ENCODE measurements around the gene SPRY1.

SPRY1 gene

GRCh38 chr4:123359449-123360315 is 36.9 kb upstream of the SPRY1 start:
- in situ Hi-C loops (cut with HindIII; ENCODE audit: low sequenced_read_pairs), result no loop called here
- TF ChIP-seq, protein P1, sequence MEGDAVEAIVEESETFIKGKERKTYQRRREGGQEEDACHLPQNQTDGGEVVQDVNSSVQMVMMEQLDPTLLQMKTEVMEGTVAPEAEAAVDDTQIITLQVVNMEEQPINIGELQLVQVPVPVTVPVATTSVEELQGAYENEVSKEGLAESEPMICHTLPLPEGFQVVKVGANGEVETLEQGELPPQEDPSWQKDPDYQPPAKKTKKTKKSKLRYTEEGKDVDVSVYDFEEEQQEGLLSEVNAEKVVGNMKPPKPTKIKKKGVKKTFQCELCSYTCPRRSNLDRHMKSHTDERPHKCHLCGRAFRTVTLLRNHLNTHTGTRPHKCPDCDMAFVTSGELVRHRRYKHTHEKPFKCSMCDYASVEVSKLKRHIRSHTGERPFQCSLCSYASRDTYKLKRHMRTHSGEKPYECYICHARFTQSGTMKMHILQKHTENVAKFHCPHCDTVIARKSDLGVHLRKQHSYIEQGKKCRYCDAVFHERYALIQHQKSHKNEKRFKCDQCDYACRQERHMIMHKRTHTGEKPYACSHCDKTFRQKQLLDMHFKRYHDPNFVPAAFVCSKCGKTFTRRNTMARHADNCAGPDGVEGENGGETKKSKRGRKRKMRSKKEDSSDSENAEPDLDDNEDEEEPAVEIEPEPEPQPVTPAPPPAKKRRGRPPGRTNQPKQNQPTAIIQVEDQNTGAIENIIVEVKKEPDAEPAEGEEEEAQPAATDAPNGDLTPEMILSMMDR (IDR thresholded peaks at IDR 0.05; ENCODE audit: low read depth, low read length), result no peak
- no peak for DNase-seq (ENCODE audit: low read depth, low spot score)
- H3K4me3 ChIP-seq (ENCODE audit: low read depth, low read length), result no peak overlapping the region

GRCh38 chr4:123361195-123361861 is 35.3 kb upstream of the SPRY1 start:
- H3K4me3 ChIP-seq (ENCODE audit: low read depth, low read length), result no peak overlapping the region
- TF ChIP-seq, protein P1 (IDR thresholded peaks at IDR 0.05; ENCODE audit: low read depth, low read length), result no peak
- peak; percentile 87 for DNase-seq (ENCODE audit: low read depth, low spot score)
- in situ Hi-C loops (cut with HindIII; ENCODE audit: low sequenced_read_pairs), result no loop called here

- no peak for DNase-seq (ENCODE audit: low read depth, low spot score)
- H3K4me3 ChIP-seq (ENCODE audit: low read depth, low read length), result no peak overlapping the region
- TF ChIP-seq, protein P1 (IDR thresholded peaks at IDR 0.05; ENCODE audit: low read depth, low read length), result no peak
- in situ Hi-C loops (cut with HindIII; ENCODE audit: low sequenced_read_pairs), result no loop called here
Observed at GRCh38 chr4:123362103-123362502, 34.5 kb upstream of the SPRY1 start.

DNA sequence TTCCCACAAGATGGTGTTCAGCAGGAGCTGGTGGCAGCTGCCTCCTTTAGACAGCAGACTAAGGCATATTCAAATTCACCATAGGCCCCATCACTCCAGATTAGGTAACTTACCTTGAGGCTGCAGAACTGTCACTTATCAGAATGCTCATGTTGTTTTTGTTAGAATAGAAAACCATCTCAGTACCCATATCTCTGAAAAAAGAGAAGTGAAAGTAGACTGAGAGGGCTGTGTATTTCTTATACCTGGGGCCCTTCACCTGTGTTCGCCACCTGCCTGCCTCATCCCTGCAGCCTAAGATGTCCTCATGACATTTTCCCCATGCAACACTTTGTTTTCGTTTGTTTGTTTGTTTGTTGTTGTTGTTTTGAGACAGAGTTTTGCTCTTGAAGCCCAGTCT is 32.9 kb upstream of the SPRY1 start:
- DNase-seq (ENCODE audit: low read depth, low spot score), result no peak
- in situ Hi-C loops (cut with HindIII; ENCODE audit: low sequenced_read_pairs), result no loop called here
- H3K4me3 ChIP-seq (ENCODE audit: low read depth, low read length), result no peak overlapping the region
- TF ChIP-seq, protein P1 (IDR thresholded peaks at IDR 0.05; ENCODE audit: low read depth, low read length), result no peak

- H3K4me3 ChIP-seq (ENCODE audit: low read depth, low read length), result no peak overlapping the region
- in situ Hi-C loops (cut with HindIII; ENCODE audit: low sequenced_read_pairs), result no loop called here
- TF ChIP-seq, protein P1 (IDR thresholded peaks at IDR 0.05; ENCODE audit: low read depth, low read length), result no peak
- DNase-seq (ENCODE audit: low read depth, low spot score), result no peak
Observed at GRCh38 chr4:123364906-123365305, 31.7 kb upstream of the SPRY1 start.

DNA sequence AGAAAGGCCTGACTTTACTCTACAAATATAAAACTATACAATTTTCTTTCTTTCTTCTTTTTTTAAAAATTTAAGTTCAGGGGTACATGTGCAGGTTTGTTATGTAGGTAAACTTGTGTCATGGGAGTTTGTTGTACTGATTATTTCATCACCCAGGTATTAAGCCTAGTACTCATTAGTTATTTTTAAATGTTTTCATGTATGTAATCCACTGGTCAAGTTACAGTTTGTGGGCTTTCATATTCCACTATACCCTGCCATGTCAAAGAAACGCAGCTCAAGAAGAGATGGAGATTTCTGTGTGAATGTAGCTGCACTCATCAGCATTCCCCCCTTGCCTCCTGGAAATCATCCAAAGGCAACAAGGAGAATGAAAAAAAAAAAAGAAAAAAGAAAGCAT is 31.2 kb upstream of the SPRY1 start:
- in situ Hi-C loops (cut with HindIII; ENCODE audit: low sequenced_read_pairs), result no loop called here
- no peak overlapping the region for H3K4me3 ChIP-seq (ENCODE audit: low read depth, low read length)
- TF ChIP-seq, protein P1 (IDR thresholded peaks at IDR 0.05; ENCODE audit: low read depth, low read length), result no peak
- peak; percentile 6 for DNase-seq (ENCODE audit: low read depth, low spot score)

Data from astrocyte of the spinal cord (primary cell).